8988T (cell line): ENCODE results near the gene NKAIN1.
"Not testable (repeated sequence)": the region's sequence is repeated elsewhere in the genome, so short reads cannot be mapped to it uniquely, and the experiment has no call there.

ENCODE experiments used
- DNase-seq: peaks from one replicate; pipeline ENCODE4 v3.0.0; 2011

The NKAIN1 gene

GRCh38 chr1:31231802-31232201, 7.9 kb downstream of the NKAIN1 start:
- DNase-seq = no peak

- DNase-seq = no peak
These were observed 9.3 kb downstream of the NKAIN1 start for GRCh38 chr1:31230378-31230777.

- DNase-seq = no peak
These were observed 10.7 kb downstream of the NKAIN1 start for GRCh38 chr1:31228986-31229385.

- DNase-seq = no peak
These were observed 11.7 kb downstream of the NKAIN1 start for GRCh38 chr1:31227891-31228568.

- no peak for DNase-seq
These were observed 15.6 kb downstream of the NKAIN1 start for GRCh38 chr1:31224068-31224467.

- no peak for DNase-seq
These were observed 17.5 kb downstream of the NKAIN1 start for GRCh38 chr1:31222176-31222575.

- no peak for DNase-seq
These were observed 18.6 kb downstream of the NKAIN1 start for GRCh38 chr1:31221072-31221471.

GRCh38 chr1:31219489-31219888, 20.2 kb downstream of the NKAIN1 start:
- no peak for DNase-seq

GRCh38 chr1:31218705-31219104, 21.0 kb downstream of the NKAIN1 start:
- no peak for DNase-seq

- DNase-seq = no peak
These were observed 23.7 kb downstream of the NKAIN1 start for GRCh38 chr1:31216016-31216415.

GRCh38 chr1:31215065-31215570, 24.6 kb downstream of the NKAIN1 start:
- DNase-seq = no peak

GRCh38 chr1:31214316-31215064, 25.2 kb downstream of the NKAIN1 start:
- no peak for DNase-seq

- no peak for DNase-seq
These were observed 31.2 kb downstream of the NKAIN1 start for GRCh38 chr1:31208361-31208945.

- no peak for DNase-seq
These were observed 32.1 kb downstream of the NKAIN1 start for GRCh38 chr1:31207569-31207968.

GRCh38 chr1:31207046-31207445, 32.6 kb downstream of the NKAIN1 start:
- DNase-seq = no peak

- no peak for DNase-seq
These were observed 36.5 kb downstream of the NKAIN1 start for GRCh38 chr1:31203215-31203614.

- DNase-seq = no peak
These were observed 37.7 kb downstream of the NKAIN1 start for GRCh38 chr1:31201931-31202360.

- DNase-seq = no peak
These were observed 39.7 kb downstream of the NKAIN1 start for GRCh38 chr1:31199949-31200348.

- DNase-seq = no peak
These were observed 40.4 kb downstream of the NKAIN1 start for GRCh38 chr1:31199236-31199790.

GRCh38 chr1:31198600-31198999, 41.1 kb downstream of the NKAIN1 start:
- no peak for DNase-seq

GRCh38 chr1:31198150-31198549, 41.5 kb downstream of the NKAIN1 start:
- DNase-seq = no peak

GRCh38 chr1:31196685-31197084, 43.0 kb downstream of the NKAIN1 start:
- no peak for DNase-seq

- not testable (repeated sequence) for DNase-seq
These were observed 44.4 kb downstream of the NKAIN1 start for GRCh38 chr1:31195267-31195666.

GRCh38 chr1:31193729-31194128, 46.0 kb downstream of the NKAIN1 start:
- DNase-seq = no peak
